HepG2 (cell line): ENCODE measurements around the gene GCN1. TPM values are rescaled to one million over a fixed set of nuclear protein-coding genes. Genes with fewer than 3 reads are reported as not detected.

Experiments used
- ATAC-seq: fragments of 200-7000 bp; cut with Tn5 transposase; 3 replicates; pipeline ENCODE4 v1.9.1; 2020; ENCODE audit warnings: mild to moderate bottlenecking, moderate library complexity
- BruUV-seq: library from RNA; stranded (reverse); fragments of 400-500 nt; replicated peaks from 2 replicates; lab custom pipeline; 2021; lab: Mats Ljungman, UMichigan
- CTCF ChIA-PET: fragments of 300-600 bp; formaldehyde crosslinking; extraction: SDS; loops from one replicate; lab custom pipeline; 2021; ENCODE audit warnings: low total read pairs, inconsistent platforms, low intra/inter-chr PET ratio; lab: Yijun Ruan, JAX
- POLR2A ChIA-PET: fragments of 350-600 bp; sonication (Branson Sonifier 250); formaldehyde crosslinking; loops from one replicate; lab custom pipeline; 2020; ENCODE audit warnings: antibody characterized with exemption, inconsistent platforms; lab: Yijun Ruan, JAX
- DNase-seq: peaks from one replicate; pipeline ENCODE4 v3.0.0-alpha.2; 2015; ENCODE audit warnings: low spot score
- FAIRE-seq: peaks from 3 replicates; lab custom pipeline; 2011; peaks lifted over from hg19 to GRCh38; lab: Jason Lieb, UNC
- H2AFZ ChIP-seq: one replicate; pipeline ENCODE4 v1.6.1; 2011; ENCODE audit warnings: low read length, inconsistent platforms
- H3K27ac ChIP-seq: fragments of 300-600 bp; 3 replicates; pipeline ENCODE4 v1.8.0; 2011; ENCODE audit warnings: mixed run types, mild to moderate bottlenecking, mixed read lengths, low read length, inconsistent platforms; ENCODE audit not compliant: insufficient read depth; ENCODE audit errors: extremely low read length
- H3K27me3 ChIP-seq, 2 experiments: fragments of 200-600 bp in 1 of 2; 2 replicates in 1 of 2; 3 replicates in 1 of 2; pipeline versions ENCODE4 v1.6.0 to v1.8.0; 2011; ENCODE audit warnings: low read length in 2 of 2, mild to moderate bottlenecking in 2 of 2, moderate library complexity in 2 of 2, inconsistent platforms in 1 of 2; ENCODE audit not compliant: insufficient read depth in 2 of 2, control insufficient read depth in 1 of 2
- H3K36me3 ChIP-seq, 2 experiments: fragments of 200-600 bp in 1 of 2; replicated peaks in 1 of 2; 2 replicates in 1 of 2; 3 replicates in 1 of 2; pipeline versions ENCODE4 v1.5.1 to v1.8.0; 2011; ENCODE audit warnings: low read length in 2 of 2, inconsistent platforms in 1 of 2; ENCODE audit not compliant: insufficient read depth in 2 of 2, control insufficient read depth in 1 of 2
- H3K4me1 ChIP-seq: 2 replicates; pipeline ENCODE4 v1.5.1; 2012; ENCODE audit warnings: low read length, inconsistent platforms; ENCODE audit not compliant: insufficient read depth
- H3K4me2 ChIP-seq: 2 replicates; pipeline ENCODE4 v1.6.0; 2011; ENCODE audit warnings: low read depth, low read length, inconsistent platforms
- H3K4me3 ChIP-seq, 3 experiments: fragments of 200-600 bp in 1 of 3; sonication (generic), shearing (Covaris generic) in 1 of 3; replicated peaks in 1 of 3; 2 replicates each; pipeline ENCODE4 v1.5.1; 2011 to 2016; ENCODE audit warnings: low read length in 3 of 3, inconsistent platforms in 2 of 3, low read depth in 2 of 3, mild to moderate bottlenecking in 2 of 3, control low read depth in 1 of 3, mixed read lengths in 1 of 3; ENCODE audit not compliant: insufficient read depth in 1 of 3
- H3K79me2 ChIP-seq: one replicate; pipeline ENCODE4 v1.6.1; 2011; ENCODE audit warnings: low read length, inconsistent platforms; ENCODE audit not compliant: insufficient read depth
- H3K9ac ChIP-seq: 2 replicates; pipeline ENCODE4 v1.6.0; 2011; ENCODE audit warnings: mild to moderate bottlenecking, low read depth, low read length, inconsistent platforms; ENCODE audit not compliant: insufficient read depth
- H3K9me3 ChIP-seq: 2 replicates; pipeline ENCODE4 v1.5.1; 2012; ENCODE audit warnings: mild to moderate bottlenecking, low read length
- H4K20me1 ChIP-seq: 2 replicates; pipeline ENCODE4 v1.6.0; 2011; ENCODE audit warnings: inconsistent platforms, mild to moderate bottlenecking, low read length, moderate library complexity; ENCODE audit not compliant: insufficient read depth
- CCDC6 ChIP-seq: sonication (generic); formaldehyde crosslinking; IDR thresholded peaks from 2 replicates; pipeline ENCODE4 v1.8.1; 2022; ENCODE audit warnings: mild to moderate bottlenecking, missing genetic modification reagents, moderate library complexity
- E2F5 ChIP-seq: sonication (generic); formaldehyde crosslinking; conservative IDR thresholded peaks from 2 replicates; pipeline ENCODE4 v1.4.0; 2020; ENCODE audit warnings: missing genetic modification reagents
- EHMT2 ChIP-seq: fragments of 200-600 bp; sonication (generic); IDR thresholded peaks from 2 replicates; pipeline ENCODE4 v1.7.0; 2017; ENCODE audit warnings: antibody characterized with exemption, low read depth, low read length, borderline replicate concordance
- GLMP ChIP-seq: sonication (generic); formaldehyde crosslinking; IDR thresholded peaks from 2 replicates; pipeline ENCODE4 v1.9.0; 2021; ENCODE audit warnings: missing genetic modification reagents, mild to moderate bottlenecking, borderline replicate concordance
- JUND ChIP-seq: sonication (generic); formaldehyde crosslinking; IDR thresholded peaks from 2 replicates; pipeline ENCODE4 v1.8.0; 2022; ENCODE audit warnings: mild to moderate bottlenecking, missing genetic modification reagents
- KDM6A ChIP-seq: IDR thresholded peaks from 2 replicates; pipeline ENCODE4 v1.6.1; 2016; ENCODE audit warnings: low read depth
- PAX8 ChIP-seq: sonication (generic); formaldehyde crosslinking; IDR thresholded peaks from 2 replicates; pipeline ENCODE4 v1.8.0; 2022; ENCODE audit warnings: mild to moderate bottlenecking, missing genetic modification reagents, borderline replicate concordance
- SMAD9 ChIP-seq: sonication (generic); formaldehyde crosslinking; IDR thresholded peaks from 2 replicates; pipeline ENCODE4 v1.5.1; 2020; ENCODE audit warnings: mild to moderate bottlenecking, missing genetic modification reagents
- ZKSCAN1 ChIP-seq: fragments of 150-350 bp; IDR thresholded peaks from 2 replicates; pipeline ENCODE4 v1.6.1; 2014; ENCODE audit warnings: low read length
- ZNF3 ChIP-seq: IDR thresholded peaks from 2 replicates; pipeline ENCODE4 v1.7.0; 2017; ENCODE audit warnings: inconsistent platforms
- ZNF562 ChIP-seq: sonication (generic); formaldehyde crosslinking; IDR thresholded peaks from 2 replicates; pipeline ENCODE4 v1.8.0; 2022; ENCODE audit warnings: missing genetic modification reagents, borderline replicate concordance
- ZSCAN12 ChIP-seq: sonication (generic); formaldehyde crosslinking; IDR thresholded peaks from 2 replicates; pipeline ENCODE4 v1.9.0; 2021; ENCODE audit warnings: mild to moderate bottlenecking, missing genetic modification reagents
- WGBS: methylation state at CpG from one replicate; pipeline ENCODE4 v1.1.6; 2017; ENCODE audit warnings: low lambda C conversion rate; 5-methylcytosine and 5-hydroxymethylcytosine counted together
- in situ Hi-C: cut with HindIII; loops from 2 replicates; pipeline ENCODE4 v1.10.0; 2017; ENCODE audit warnings: low pct_unique_long_range_greater_than_20kb; ENCODE audit not compliant: extremely low pct_ligation_motif_present
- intact Hi-C: fragments of 100-400 bp; cut with micrococcal nuclease; formaldehyde crosslinking; loops from one replicate; pipeline ENCODE4 v1.10.0; 2022; ENCODE audit not compliant: unreplicated experiment
- polyA plus RNA-seq, 8 experiments: library from polyadenylated mRNA; depleted of rRNA in 3 of 8; stranded (reverse) in 7 of 8; unstranded in 1 of 8; fragments of >200 nt; fragmentation: Illumina TruSeq in 4 of 8; extraction: Trizol in 4 of 8; gene quantifications; 2 replicates each; pipeline versions ENCODE4 v1.2.1 to v1.2.3, GENCODE V29; 2011 to 2016; ENCODE audit warnings: low read depth in 4 of 8, missing spikeins in 1 of 8, mixed read lengths in 1 of 8; ENCODE audit not compliant: insufficient read depth in 1 of 8
- total RNA-seq, 5 experiments: library from RNA; depleted of rRNA; stranded (reverse); fragments of >200 nt; fragmentation: Illumina TruSeq; extraction: Trizol; gene quantifications; 2 replicates each; pipeline ENCODE4 v1.2.3, GENCODE V29; 2016; ENCODE audit warnings: low read depth in 1 of 5

The GCN1 gene
- total and polyA plus RNA-seq, 2 of the 13 experiments (the other 11 are each of a cell fraction or from before 2014, with no cell fraction given): 58.2 to 83.0 TPM

GRCh38 chr12:120170631-120171030 lies 23.9 kb downstream of the GCN1 start:
- 95% methylated on average over 7 of the region's 7 CpGs for WGBS
- no peak for ATAC-seq
- Histone ChIP-seq H3K79me2 (no peaks in the 10 kb centered on the region), H3K4me2 (no peak overlapping the region), H3K9me3 (no peaks in the 10 kb centered on the region), H2AFZ (no peak overlapping the region), H3K27ac (no peak overlapping the region), H4K20me1 (no peaks in the 10 kb centered on the region), H3K4me1 (no peaks in the 10 kb centered on the region), H3K4me3 (no peak overlapping the region), H3K9ac (no peak overlapping the region), H3K27me3 (no peaks in the 10 kb centered on the region), H3K36me3 (peaks cover 31 to 76% of the 10 kb centered on the region in 2 experiments)
- POLR2A ChIA-PET: interaction anchor here (1.6 to 1.9 kb wide), 2 partner anchors 8 to 30 kb away, joined by 3 to 9 read pairs; partner anchors contain the start of gene RPLP0
- no peak for FAIRE-seq
- DNase-seq: no peak
- no TSS peak for BruUV-seq
- in situ Hi-C loops (no loop called here), intact Hi-C loops (no loop called here)
- TF ChIP-seq ZNF562 (CRISPR knock-in tag) (no peak), EHMT2 (no peak), ZKSCAN1 (no peak), KDM6A (no peak), ZSCAN12 (CRISPR knock-in tag) (no peak), E2F5 (CRISPR knock-in tag) (no peak), ZNF3 (CRISPR knock-in tag) (no peak), CCDC6 (no peak), PAX8 (CRISPR knock-in tag) (no peak), GLMP (CRISPR knock-in tag) (no peak), SMAD9 (CRISPR knock-in tag) (no peak), JUND (CRISPR knock-in tag) (no peak)
- CTCF ChIA-PET: no interaction called here
